WTC11 (cell line): ENCODE data around the gene CMBL. TPM values are rescaled to one million over a fixed set of nuclear protein-coding genes. Genes with fewer than 3 reads are reported as not detected.
A peak's percentile ranks its signal among the peaks of the same experiment; 100 is the strongest.

Source experiments
- ATAC-seq: fragments of 200-7000 bp; cut with Tn5 transposase; 2 replicates; pipeline ENCODE4 v1.10.0; 2021; ENCODE audit warnings: mild to moderate bottlenecking, moderate library complexity
- CTCF ChIA-PET: fragments of 300-600 bp; sonication (Branson Sonifier 250); formaldehyde crosslinking; loops from one replicate; lab custom pipeline; 2021; ENCODE audit warnings: antibody characterized with exemption; lab: Charles Lee
- POLR2A ChIA-PET: fragments of 350-600 bp; sonication (Branson Sonifier 250); formaldehyde crosslinking; loops from one replicate; lab custom pipeline; 2021; ENCODE audit warnings: antibody characterized with exemption; lab: Charles Lee
- DNase-seq: peaks from one replicate; pipeline ENCODE4 v3.0.0; 2021; ENCODE audit warnings: low spot score
- H3K27ac Mint-ChIP-seq: 2 replicates; pipeline ENCODE4 v1.8.0; 2021; ENCODE audit warnings: mixed read lengths
- H3K27me3 Mint-ChIP-seq: 2 replicates; pipeline ENCODE4 v1.8.0; 2021; ENCODE audit warnings: low read depth, mild to moderate bottlenecking, moderate library complexity, mixed read lengths
- H3K36me3 Mint-ChIP-seq: 2 replicates; pipeline ENCODE4 v1.8.0; 2021; ENCODE audit warnings: mixed read lengths
- H3K4me1 Mint-ChIP-seq: 2 replicates; pipeline ENCODE4 v1.8.0; 2022; ENCODE audit warnings: mixed read lengths
- H3K4me3 Mint-ChIP-seq: 2 replicates; pipeline ENCODE4 v1.8.0; 2021; ENCODE audit warnings: mild to moderate bottlenecking, moderate library complexity, mixed read lengths
- H3K9me3 Mint-ChIP-seq: 2 replicates; pipeline ENCODE4 v1.8.0; 2021; ENCODE audit warnings: mixed read lengths
- AFF4 ChIP-seq: sonication (generic); formaldehyde crosslinking; IDR thresholded peaks from 2 replicates; pipeline ENCODE4 v1.8.1; 2023; ENCODE audit warnings: mild to moderate bottlenecking, missing genetic modification reagents, borderline replicate concordance
- CREB1 ChIP-seq: sonication (generic); formaldehyde crosslinking; IDR thresholded peaks from 2 replicates; pipeline ENCODE4 v1.8.0; 2023; ENCODE audit warnings: mild to moderate bottlenecking, missing genetic modification reagents
- E2F1 ChIP-seq: sonication (generic); formaldehyde crosslinking; IDR thresholded peaks from 2 replicates; pipeline ENCODE4 v1.8.0; 2022; ENCODE audit warnings: mild to moderate bottlenecking, missing genetic modification reagents
- EMX1 ChIP-seq: fragments of 250-450 bp; sonication (Bioruptor Pico); IDR thresholded peaks from 2 replicates; pipeline ENCODE4 v1.8.0; 2021; ENCODE audit warnings: mild to moderate bottlenecking
- ESRRA ChIP-seq: sonication (generic); formaldehyde crosslinking; IDR thresholded peaks from 2 replicates; pipeline ENCODE4 v1.8.1; 2022; ENCODE audit warnings: mild to moderate bottlenecking, missing genetic modification reagents, borderline replicate concordance
- HMGA2 ChIP-seq: fragments of 250-450 bp; sonication (Bioruptor Pico); IDR thresholded peaks from 2 replicates; pipeline ENCODE4 v1.4.0; 2021; ENCODE audit warnings: mild to moderate bottlenecking, moderate library complexity
- JAZF1 ChIP-seq: fragments of 250-450 bp; sonication (Bioruptor Pico); IDR thresholded peaks from 2 replicates; pipeline ENCODE4 v1.9.0; 2021; ENCODE audit warnings: moderate library complexity, mild to moderate bottlenecking, inconsistent platforms
- JUN ChIP-seq: sonication (generic); formaldehyde crosslinking; IDR thresholded peaks from 2 replicates; pipeline ENCODE4 v1.8.0; 2023; ENCODE audit warnings: mild to moderate bottlenecking, missing genetic modification reagents
- NFE2L1 ChIP-seq: sonication (generic); formaldehyde crosslinking; IDR thresholded peaks from 2 replicates; pipeline ENCODE4 v1.8.1; 2023; ENCODE audit warnings: missing genetic modification reagents
- NR3C1 ChIP-seq: sonication (generic); formaldehyde crosslinking; conservative IDR thresholded peaks from 2 replicates; pipeline ENCODE4 v1.8.1; 2023; ENCODE audit warnings: low read depth, mild to moderate bottlenecking, missing genetic modification reagents
- PREB ChIP-seq: sonication (generic); formaldehyde crosslinking; IDR thresholded peaks from 2 replicates; pipeline ENCODE4 v1.8.1; 2022; ENCODE audit warnings: mild to moderate bottlenecking, missing genetic modification reagents, moderate library complexity, borderline replicate concordance
- SMAD4 ChIP-seq: sonication (generic); formaldehyde crosslinking; IDR thresholded peaks from 2 replicates; pipeline ENCODE4 v1.8.0; 2022; ENCODE audit warnings: mild to moderate bottlenecking, missing genetic modification reagents
- SOX15 ChIP-seq: fragments of 250-450 bp; sonication (Bioruptor Pico); IDR thresholded peaks from 2 replicates; pipeline ENCODE4 v1.9.0; 2021; ENCODE audit warnings: mild to moderate bottlenecking
- STAT6 ChIP-seq: sonication (generic); formaldehyde crosslinking; conservative IDR thresholded peaks from 2 replicates; pipeline ENCODE4 v1.8.1; 2023; ENCODE audit warnings: mild to moderate bottlenecking, low read depth, missing genetic modification reagents, moderate library complexity
- USF1 ChIP-seq: sonication (generic); formaldehyde crosslinking; IDR thresholded peaks from 2 replicates; pipeline ENCODE4 v1.8.0; 2022; ENCODE audit warnings: mild to moderate bottlenecking, missing genetic modification reagents
- ZBTB21 ChIP-seq: sonication (generic); formaldehyde crosslinking; IDR thresholded peaks from 2 replicates; pipeline ENCODE4 v1.8.1; 2023; ENCODE audit warnings: mild to moderate bottlenecking, missing genetic modification reagents, borderline replicate concordance
- ZNF138 ChIP-seq: sonication (generic); formaldehyde crosslinking; conservative IDR thresholded peaks from 2 replicates; pipeline ENCODE4 v1.8.1; 2022; ENCODE audit warnings: mild to moderate bottlenecking, moderate library complexity, missing genetic modification reagents
- ZNF425 ChIP-seq: fragments of 250-450 bp; sonication (Bioruptor Pico); conservative IDR thresholded peaks from 2 replicates; pipeline ENCODE4 v1.9.0; 2021; ENCODE audit warnings: mild to moderate bottlenecking
- total RNA-seq: library from RNA; stranded (reverse); gene quantifications from 3 replicates; pipeline ENCODE4 v1.2.3, GENCODE V29; 2021

CMBL gene
- total RNA-seq, 1 experiment from 2014 or later = 34.0 TPM

- TF ChIP-seq ZNF425 (CRISPR knock-in tag) (no peak), ZBTB21 (no peak), JUN (CRISPR knock-in tag) (no peak)
Observed at GRCh38 chr5:10306114-10306513, 1.6 kb downstream of the CMBL start (continued).

GRCh38 chr5:10304932-10305331 lies 2.8 kb downstream of the CMBL start:
- POLR2A ChIA-PET = no interaction called here

GRCh38 chr5:10303699-10304170 lies 4.0 kb downstream of the CMBL start:
- no peak for ATAC-seq
- Mint-ChIP-seq H3K27me3 (peaks cover 10% of the 10 kb centered on the region), H3K4me3 (no peak overlapping the region), H3K4me1 (peaks cover 20% of the 10 kb centered on the region), H3K27ac (peak overlapping the region; percentile 60; the same call in 1 of the 2 replicates), H3K9me3 (peaks cover 26% of the 10 kb centered on the region), H3K36me3 (peaks cover 32% of the 10 kb centered on the region)
- ChIA-PET CTCF (interaction anchor here (5.1 kb wide), 1 partner anchor 20 kb away, joined by 17 read pairs; no protein-coding TSS in a partner anchor), POLR2A (interaction anchor here (0.5 kb wide), 1 partner anchor 18 kb away, joined by 3 read pairs; no protein-coding TSS in a partner anchor)
- no peak for DNase-seq
- TF ChIP-seq SMAD4 (no peak), NFE2L1 (CRISPR knock-in tag) (no peak), USF1 (no peak), PREB (CRISPR knock-in tag) (no peak), CREB1 (no peak), ZNF138 (CRISPR knock-in tag) (no peak), ZBTB21 (no peak), STAT6 (CRISPR knock-in tag) (no peak), SOX15 (no peak), EMX1 (no peak)

More at GRCh38 chr5:10304932-10305331, 2.8 kb downstream of the CMBL start:
- CTCF ChIA-PET = interaction anchor here (5.1 kb wide), 1 partner anchor 21 kb away, joined by 17 read pairs; no protein-coding TSS in a partner anchor
- Mint-ChIP-seq H3K36me3 (peaks cover 24% of the 10 kb centered on the region), H3K9me3 (peaks cover 18% of the 10 kb centered on the region), H3K27ac (no peak overlapping the region), H3K4me1 (peaks cover 20% of the 10 kb centered on the region), H3K27me3 (peaks cover 10% of the 10 kb centered on the region), H3K4me3 (peak overlapping the region; percentile 20; the same call in 1 of the 2 replicates)
- no peak for DNase-seq
- no peak for ATAC-seq
- no peak for TF ChIP-seq AFF4
- no peak for TF ChIP-seq NR3C1 (CRISPR knock-in tag)
- TF ChIP-seq JAZF1 (CRISPR knock-in tag) = no peak
- no peak for TF ChIP-seq ESRRA (CRISPR knock-in tag)
- TF ChIP-seq E2F1 (CRISPR knock-in tag) = no peak
- TF ChIP-seq HMGA2 = no peak
